ENCODE data around the gene HOXC4. TPM values are rescaled to one million over a fixed set of nuclear protein-coding genes. Genes with fewer than 3 reads are reported as not detected.

The HOXC4 gene
- total and polyA plus RNA-seq, 10 donors, result 0.49 to 2.6 (median 1.4) TPM

GRCh38 chr12:54029529-54030441, 23.9 kb upstream of the HOXC4 start:
- peak overlapping the region in 1 of 8 donors; percentile 27 for H3K4me3 ChIP-seq
- H3K9me3 ChIP-seq, result peaks cover 0 to 11% (median 5%) of the 10 kb centered on the region in 8 donors
- TF ChIP-seq POLR2A (IDR thresholded peaks at IDR 0.05), result no peak
- TF ChIP-seq CTCF (IDR thresholded peaks at IDR 0.05 in 8 of 11, conservative IDR thresholded peaks at IDR 0.05 in 3 of 11), result no peak
- TF ChIP-seq POLR2AphosphoS5 (IDR thresholded peaks at IDR 0.05), result no peak
- H3K4me1 ChIP-seq, result peaks cover 5 to 65% (median 34%) of the 10 kb centered on the region in 6 donors
- 17 to 27% (median 23%) methylated on average over 47 to 53 of the region's 53 CpGs for WGBS, 5 donors
- no peak overlapping the region for H3K27ac ChIP-seq
- peak; percentile 56 for DNase-seq
- H3K27me3 ChIP-seq (replicated peaks in 1 of 7), result peaks cover 17 to 100% (median 97%) of the 10 kb centered on the region in 7 donors
- no peaks in the 10 kb centered on the region for H3K36me3 ChIP-seq
- intact Hi-C loops (cut with DNase I; ENCODE audit: low total_unique reads), result loop anchor here (5.0 kb wide), 1 partner anchor 163 kb away; no protein-coding TSS in a partner anchor

GRCh38 chr12:54030442-54030801, 23.2 kb upstream of the HOXC4 start:
- TF ChIP-seq POLR2A (IDR thresholded peaks at IDR 0.05) (no peak), POLR2AphosphoS5 (IDR thresholded peaks at IDR 0.05) (no peak)
- H3K9me3 ChIP-seq, result peaks cover 0 to 11% (median 5%) of the 10 kb centered on the region in 8 donors
- intact Hi-C loops (cut with DNase I; ENCODE audit: low total_unique reads), result loop anchor here (5.0 kb wide), 1 partner anchor 162 kb away; no protein-coding TSS in a partner anchor
- peaks cover 17 to 100% (median 99%) of the 10 kb centered on the region in 7 donors for H3K27me3 ChIP-seq (replicated peaks in 1 of 7)
- DNase-seq, result no peak
- no peak overlapping the region for H3K4me3 ChIP-seq
- 29 to 39% (median 34%) methylated on average over 7 of the region's 7 CpGs for WGBS, 5 donors
- peaks cover 5 to 67% (median 34%) of the 10 kb centered on the region in 6 donors for H3K4me1 ChIP-seq
- no peaks in the 10 kb centered on the region for H3K36me3 ChIP-seq
- no peak overlapping the region for H3K27ac ChIP-seq

GRCh38 chr12:54030889-54031471, 22.7 kb upstream of the HOXC4 start:
- no peak overlapping the region for H3K27ac ChIP-seq
- intact Hi-C loops (cut with DNase I; ENCODE audit: low total_unique reads), result loop anchor here (5.0 kb wide), 1 partner anchor 161 kb away; no protein-coding TSS in a partner anchor

More at GRCh38 chr12:54030889-54031471, 22.7 kb upstream of the HOXC4 start:
- Histone ChIP-seq H3K9me3 (peaks cover 0 to 11% (median 5%) of the 10 kb centered on the region in 8 donors), H3K4me1 (peaks cover 5 to 63% (median 34%) of the 10 kb centered on the region in 6 donors), H3K27me3 (replicated peaks in 1 of 7) (peaks cover 17 to 100% (median 99%) of the 10 kb centered on the region in 7 donors), H3K4me3 (peak overlapping the region in 1 of 8 donors; percentile 10), H3K36me3 (no peaks in the 10 kb centered on the region)
- TF ChIP-seq CTCF (IDR thresholded peaks at IDR 0.05 in 8 of 11, conservative IDR thresholded peaks at IDR 0.05 in 3 of 11) (no peak), POLR2AphosphoS5 (IDR thresholded peaks at IDR 0.05) (no peak), POLR2A (IDR thresholded peaks at IDR 0.05) (no peak)
- 5 to 17% (median 14%) methylated on average over 45 to 46 of the region's 46 CpGs for whole genome bisulfite sequencing, 5 donors
- DNase-seq, result peak; percentile 57

Measured in spleen (tissue), 11 donors.